Calu3 (cell line): ENCODE data around the gene MEI1. TPM values are rescaled to one million over a fixed set of nuclear protein-coding genes. Genes with fewer than 3 reads are reported as not detected.

ENCODE experiments used
- BruUV-seq: library from RNA; stranded (reverse); fragments of 400-500 nt; replicated peaks from 2 replicates; lab custom pipeline; 2021; lab: Mats Ljungman, UMichigan
- CTCF ChIA-PET: fragments of 300-600 bp; sonication (Branson Sonifier 250); formaldehyde crosslinking; loops from one replicate; lab custom pipeline; 2022; ENCODE audit warnings: antibody characterized with exemption; lab: Charles Lee
- DNase-seq: peaks from one replicate; pipeline ENCODE4 v3.0.0; 2022
- H3K27ac Mint-ChIP-seq: one replicate; pipeline ENCODE4 v1.8.0; 2022; ENCODE audit warnings: mixed read lengths; ENCODE audit not compliant: unreplicated experiment
- H3K27me3 Mint-ChIP-seq: one replicate; pipeline ENCODE4 v1.8.0; 2022; ENCODE audit warnings: mixed read lengths; ENCODE audit not compliant: unreplicated experiment
- H3K36me3 Mint-ChIP-seq: one replicate; pipeline ENCODE4 v1.8.0; 2022; ENCODE audit warnings: mild to moderate bottlenecking, moderate library complexity, mixed read lengths; ENCODE audit not compliant: insufficient read depth, unreplicated experiment
- H3K4me1 Mint-ChIP-seq: one replicate; pipeline ENCODE4 v1.8.0; 2022; ENCODE audit warnings: mild to moderate bottlenecking, low read depth, mixed read lengths; ENCODE audit not compliant: unreplicated experiment
- H3K4me3 Mint-ChIP-seq: one replicate; pipeline ENCODE4 v1.8.0; 2022; ENCODE audit warnings: mild to moderate bottlenecking, low read depth, moderate library complexity, mixed read lengths; ENCODE audit not compliant: unreplicated experiment
- H3K9me3 Mint-ChIP-seq: one replicate; pipeline ENCODE4 v1.8.0; 2022; ENCODE audit warnings: low read depth, mixed read lengths; ENCODE audit not compliant: unreplicated experiment
- intact Hi-C: fragments of 100-400 bp; cut with micrococcal nuclease; formaldehyde crosslinking; loops from one replicate; pipeline ENCODE4 v1.10.0; 2022; ENCODE audit not compliant: unreplicated experiment
- total RNA-seq: library from RNA; stranded (reverse); gene quantifications from 2 replicates; pipeline ENCODE4 v1.2.3, GENCODE V29; 2022
- TF ChIP-seq, protein P1 (sequence below): fragments of 200-600 bp; IDR thresholded peaks from one replicate; pipeline ENCODE4 v1.8.0; 2022; ENCODE audit warnings: antibody characterized with exemption; ENCODE audit not compliant: unreplicated experiment

Gene MEI1
- total RNA-seq, 1 experiment from 2014 or later, result 0.68 TPM

DNA sequence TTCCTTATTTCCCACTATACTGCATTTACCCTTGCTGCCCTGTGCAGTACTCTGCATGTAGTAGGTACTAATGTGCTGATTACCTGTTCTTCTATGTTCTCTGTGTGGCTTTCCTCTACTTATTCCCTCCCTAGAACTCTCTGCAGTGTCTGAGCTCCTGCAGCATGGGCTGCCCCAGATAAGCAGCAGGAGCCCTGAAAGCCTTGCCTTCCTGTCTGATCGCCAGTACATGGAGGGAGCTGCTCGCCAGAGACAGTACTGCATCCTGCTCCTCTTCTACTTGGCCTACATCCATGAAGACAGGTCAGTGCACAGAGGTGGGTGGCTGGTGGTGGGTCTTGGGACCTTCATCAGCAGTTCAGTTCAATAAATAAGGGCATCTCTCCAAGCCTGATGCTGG, 58.9 kb downstream of the MEI1 start:
- no TSS peak for BruUV-seq
- Mint-ChIP-seq H3K36me3 (no peaks in the 10 kb centered on the region), H3K4me3 (no peak overlapping the region), H3K4me1 (no peaks in the 10 kb centered on the region), H3K27ac (no peak overlapping the region), H3K27me3 (peaks cover 21% of the 10 kb centered on the region), H3K9me3 (no peaks in the 10 kb centered on the region)
- intact Hi-C loops, result no loop called here
- CTCF ChIA-PET, result no interaction called here
- TF ChIP-seq, protein P1, sequence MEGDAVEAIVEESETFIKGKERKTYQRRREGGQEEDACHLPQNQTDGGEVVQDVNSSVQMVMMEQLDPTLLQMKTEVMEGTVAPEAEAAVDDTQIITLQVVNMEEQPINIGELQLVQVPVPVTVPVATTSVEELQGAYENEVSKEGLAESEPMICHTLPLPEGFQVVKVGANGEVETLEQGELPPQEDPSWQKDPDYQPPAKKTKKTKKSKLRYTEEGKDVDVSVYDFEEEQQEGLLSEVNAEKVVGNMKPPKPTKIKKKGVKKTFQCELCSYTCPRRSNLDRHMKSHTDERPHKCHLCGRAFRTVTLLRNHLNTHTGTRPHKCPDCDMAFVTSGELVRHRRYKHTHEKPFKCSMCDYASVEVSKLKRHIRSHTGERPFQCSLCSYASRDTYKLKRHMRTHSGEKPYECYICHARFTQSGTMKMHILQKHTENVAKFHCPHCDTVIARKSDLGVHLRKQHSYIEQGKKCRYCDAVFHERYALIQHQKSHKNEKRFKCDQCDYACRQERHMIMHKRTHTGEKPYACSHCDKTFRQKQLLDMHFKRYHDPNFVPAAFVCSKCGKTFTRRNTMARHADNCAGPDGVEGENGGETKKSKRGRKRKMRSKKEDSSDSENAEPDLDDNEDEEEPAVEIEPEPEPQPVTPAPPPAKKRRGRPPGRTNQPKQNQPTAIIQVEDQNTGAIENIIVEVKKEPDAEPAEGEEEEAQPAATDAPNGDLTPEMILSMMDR, result no peak
- DNase-seq, result no peak

DNA sequence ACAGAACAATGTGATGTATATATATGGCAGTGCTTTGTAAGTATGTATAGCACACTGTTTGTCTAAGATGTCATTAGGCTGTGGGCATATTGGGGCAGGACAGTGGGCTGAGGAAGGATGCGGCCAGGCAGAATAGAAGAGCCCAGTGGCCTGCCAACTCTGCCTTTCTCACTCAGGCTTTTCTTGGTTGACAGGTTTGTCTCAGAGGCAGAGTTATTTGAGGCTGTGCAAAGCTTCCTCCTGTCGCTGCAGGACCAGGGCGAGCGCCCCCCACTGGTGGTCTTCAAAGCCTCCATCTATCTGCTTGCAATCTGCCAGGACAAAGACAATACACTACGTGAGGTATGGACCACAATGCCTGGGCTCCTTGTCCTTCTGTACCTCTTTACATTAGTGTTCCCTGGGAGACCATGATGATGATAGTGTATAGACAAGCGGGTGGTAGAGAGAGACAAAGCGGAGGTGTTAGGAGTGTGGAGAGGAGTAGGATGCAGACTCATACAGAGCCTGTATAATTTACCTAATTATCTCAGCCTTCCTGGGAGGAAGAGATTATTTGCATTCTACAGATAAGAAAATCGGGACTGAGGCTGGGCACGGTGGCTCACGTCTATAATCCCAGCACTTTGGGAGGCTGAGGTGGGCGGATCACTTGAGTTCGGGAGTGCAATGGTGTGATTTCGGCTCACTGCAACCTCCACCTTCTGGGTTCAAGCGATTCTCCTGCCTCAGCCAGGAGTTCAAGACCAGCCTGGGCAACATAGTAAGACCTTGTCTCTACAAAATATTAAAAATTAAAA, 63.9 kb downstream of the MEI1 start:
- Mint-ChIP-seq H3K4me1 (no peaks in the 10 kb centered on the region), H3K36me3 (no peaks in the 10 kb centered on the region), H3K4me3 (no peak overlapping the region), H3K27ac (no peak overlapping the region), H3K27me3 (peaks cover 13% of the 10 kb centered on the region), H3K9me3 (no peaks in the 10 kb centered on the region)
- CTCF ChIA-PET, result interaction anchor here (1.0 kb wide), 1 partner anchor 66 kb away, joined by 4 read pairs; no protein-coding TSS in a partner anchor
- TF ChIP-seq, protein P1, result peak; percentile 38
- DNase-seq, result peak; percentile 39
- no TSS peak for BruUV-seq
- intact Hi-C loops, result no loop called here

DNA sequence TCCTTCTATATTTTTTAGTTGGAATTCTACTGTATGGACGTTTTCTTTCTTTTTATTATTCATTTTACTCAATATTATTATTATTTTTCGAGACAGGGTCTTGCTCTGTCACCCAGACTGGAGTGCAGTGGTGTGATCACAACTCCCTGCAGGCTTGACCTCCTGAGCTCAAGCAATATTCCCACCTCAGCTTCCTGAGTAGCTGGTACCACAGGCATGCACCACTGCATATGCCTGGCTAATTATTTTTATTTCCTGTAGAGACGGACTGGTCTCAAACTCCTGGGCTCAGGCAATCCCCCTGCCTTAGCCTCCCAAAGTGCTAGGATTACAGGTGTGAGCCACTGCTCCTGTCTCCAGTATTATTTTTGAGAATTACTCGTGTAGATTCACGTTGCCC, 67.2 kb downstream of the MEI1 start:
- intact Hi-C loops, result no loop called here
- Mint-ChIP-seq H3K27ac (no peak overlapping the region), H3K27me3 (peaks cover 13% of the 10 kb centered on the region), H3K36me3 (no peaks in the 10 kb centered on the region), H3K4me3 (no peak overlapping the region), H3K9me3 (no peaks in the 10 kb centered on the region), H3K4me1 (no peaks in the 10 kb centered on the region)
- CTCF ChIA-PET, result no interaction called here
- DNase-seq, result no peak
- TF ChIP-seq, protein P1, result no peak
- BruUV-seq, result no TSS peak

DNA sequence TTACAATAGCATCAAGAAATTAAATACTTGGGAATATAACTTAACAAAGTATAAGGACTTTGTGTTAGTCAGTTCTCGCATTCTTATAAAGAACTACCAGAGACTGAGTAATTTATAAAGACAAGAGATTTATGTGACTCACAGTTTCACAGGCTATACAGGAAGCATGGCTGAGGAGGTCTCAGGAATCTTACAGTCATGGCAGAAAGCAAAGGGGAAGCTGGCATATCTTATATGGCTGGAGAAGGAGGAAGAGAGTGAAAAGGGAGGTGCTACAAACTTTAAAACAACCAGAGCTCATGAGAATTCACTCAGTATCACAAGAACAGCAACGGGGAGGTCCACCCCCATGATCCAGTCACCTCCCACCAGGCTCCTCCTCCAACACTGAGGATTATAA, 69.1 kb downstream of the MEI1 start:
- H3K27ac Mint-ChIP-seq, result no peak overlapping the region
- DNase-seq, result no peak
- no peak overlapping the region for H3K4me3 Mint-ChIP-seq
- TF ChIP-seq, protein P1, result no peak
- CTCF ChIA-PET, result interaction anchor here (1.2 to 1.3 kb wide), 2 partner anchors 12 to 37 kb away, joined by 3 to 4 read pairs; no protein-coding TSS in a partner anchor
- no peaks in the 10 kb centered on the region for H3K9me3 Mint-ChIP-seq
- peaks cover 4% of the 10 kb centered on the region for H3K27me3 Mint-ChIP-seq
- no peaks in the 10 kb centered on the region for H3K36me3 Mint-ChIP-seq
- intact Hi-C loops, result no loop called here
- no TSS peak for BruUV-seq
- H3K4me1 Mint-ChIP-seq, result peaks cover 13% of the 10 kb centered on the region
